Testis (tissue), 2 donors: Measurements from ENCODE around the gene FCHSD2.

Experiments
- CTCF ChIP-seq, 3 experiments: fragments of 450-650 bp in 2 of 3; fragments of 200-600 bp in 1 of 3; sonication (generic) in 1 of 3; IDR thresholded peaks; one replicate each; pipeline ENCODE4 v1.5.1; 2016 to 2019; ENCODE audit warnings: antibody characterized with exemption in 3 of 3, mild to moderate bottlenecking in 2 of 3, moderate library complexity in 1 of 3
- POLR2A ChIP-seq: fragments of 450-650 bp; IDR thresholded peaks from one replicate; pipeline ENCODE4 v1.6.1; 2017; ENCODE audit warnings: antibody characterized with exemption, mild to moderate bottlenecking, moderate library complexity

GRCh38 chr11:73116636-73117035 lies 25.5 kb downstream of the FCHSD2 start:
- TF ChIP-seq POLR2A, result no peak
- no peak for TF ChIP-seq CTCF (IDR thresholded peaks at IDR 0.05)
